Choroid plexus epithelial cell (primary cell): Measurements from ENCODE around the gene MMD.
A peak's percentile ranks its signal among the peaks of the same experiment; 100 is the strongest.
"Not testable (repeated sequence)": the region's sequence is repeated elsewhere in the genome, so short reads cannot be mapped to it uniquely, and the experiment has no call there.

ENCODE experiments used
- DNase-seq: peaks from one replicate; pipeline ENCODE4 v3.0.0-alpha.2; 2010; ENCODE audit warnings: low read depth
- H3K4me3 ChIP-seq: 2 replicates; pipeline ENCODE4 v1.5.1; 2011; ENCODE audit warnings: low read depth, mild to moderate bottlenecking, control low read depth, low read length, moderate library complexity
- TF ChIP-seq, protein P1 (sequence below): conservative IDR thresholded peaks from 2 replicates; pipeline ENCODE4 v1.5.1; 2011; ENCODE audit warnings: low read depth, mild to moderate bottlenecking, control low read depth, inconsistent platforms, low read length, moderate library complexity

Gene MMD

DNA sequence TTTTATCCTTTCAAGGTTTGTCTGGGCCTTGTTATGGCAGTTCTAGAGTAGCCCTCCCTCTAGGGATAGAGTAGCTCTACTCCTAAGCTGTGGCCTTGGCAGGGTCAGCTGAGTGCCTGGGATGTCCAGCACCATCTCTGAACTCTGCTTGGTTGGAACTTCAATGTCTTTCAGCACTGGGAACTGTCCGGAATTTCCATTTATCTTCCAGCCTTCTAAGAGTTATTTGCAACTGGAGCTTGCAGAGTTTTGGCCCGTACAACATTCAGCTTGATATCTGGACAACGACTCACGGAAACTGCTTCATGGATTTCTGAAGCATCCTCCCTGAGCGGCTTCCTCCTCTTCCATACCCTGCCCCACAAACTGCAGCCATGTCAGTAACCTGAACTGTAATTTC, 22.9 kb downstream of the MMD start:
- H3K4me3 ChIP-seq = no peak overlapping the region
- peak; percentile 23 for DNase-seq
- TF ChIP-seq, protein P1, sequence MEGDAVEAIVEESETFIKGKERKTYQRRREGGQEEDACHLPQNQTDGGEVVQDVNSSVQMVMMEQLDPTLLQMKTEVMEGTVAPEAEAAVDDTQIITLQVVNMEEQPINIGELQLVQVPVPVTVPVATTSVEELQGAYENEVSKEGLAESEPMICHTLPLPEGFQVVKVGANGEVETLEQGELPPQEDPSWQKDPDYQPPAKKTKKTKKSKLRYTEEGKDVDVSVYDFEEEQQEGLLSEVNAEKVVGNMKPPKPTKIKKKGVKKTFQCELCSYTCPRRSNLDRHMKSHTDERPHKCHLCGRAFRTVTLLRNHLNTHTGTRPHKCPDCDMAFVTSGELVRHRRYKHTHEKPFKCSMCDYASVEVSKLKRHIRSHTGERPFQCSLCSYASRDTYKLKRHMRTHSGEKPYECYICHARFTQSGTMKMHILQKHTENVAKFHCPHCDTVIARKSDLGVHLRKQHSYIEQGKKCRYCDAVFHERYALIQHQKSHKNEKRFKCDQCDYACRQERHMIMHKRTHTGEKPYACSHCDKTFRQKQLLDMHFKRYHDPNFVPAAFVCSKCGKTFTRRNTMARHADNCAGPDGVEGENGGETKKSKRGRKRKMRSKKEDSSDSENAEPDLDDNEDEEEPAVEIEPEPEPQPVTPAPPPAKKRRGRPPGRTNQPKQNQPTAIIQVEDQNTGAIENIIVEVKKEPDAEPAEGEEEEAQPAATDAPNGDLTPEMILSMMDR = no peak

DNA sequence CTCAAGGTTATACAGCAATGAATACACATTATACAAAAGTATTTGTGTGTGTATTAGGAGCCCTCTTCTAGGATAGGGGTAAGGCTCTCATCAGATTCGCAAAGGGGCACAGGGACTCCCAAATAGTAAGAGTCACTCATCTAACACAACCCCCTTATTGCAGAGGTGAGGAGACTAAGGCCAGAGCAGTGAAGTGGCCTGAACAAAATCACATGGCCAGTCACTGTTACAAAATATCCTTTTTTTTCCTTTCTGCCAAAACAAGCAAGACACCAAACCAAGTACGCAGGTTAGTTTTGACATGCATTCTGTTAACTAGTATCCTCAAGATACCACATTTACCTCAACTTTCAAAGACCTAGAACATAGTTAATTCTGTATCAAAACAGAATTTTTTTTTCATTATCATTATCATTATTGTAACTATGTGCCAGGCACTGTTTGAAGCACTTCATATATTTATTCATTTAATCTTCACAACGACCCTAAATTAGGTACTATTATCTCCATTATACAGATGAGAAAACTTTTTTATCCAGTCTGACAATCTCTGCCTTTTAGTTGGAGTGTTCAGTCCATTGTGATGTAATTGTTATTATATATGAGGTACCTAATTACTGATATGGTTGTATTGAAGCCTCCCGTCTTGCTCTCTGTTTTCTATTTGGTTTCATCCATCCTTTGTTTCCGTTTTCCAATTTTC, 25.7 kb downstream of the MMD start:
- no peak for DNase-seq
- H3K4me3 ChIP-seq = no peak overlapping the region
- TF ChIP-seq, protein P1 = no peak

DNA sequence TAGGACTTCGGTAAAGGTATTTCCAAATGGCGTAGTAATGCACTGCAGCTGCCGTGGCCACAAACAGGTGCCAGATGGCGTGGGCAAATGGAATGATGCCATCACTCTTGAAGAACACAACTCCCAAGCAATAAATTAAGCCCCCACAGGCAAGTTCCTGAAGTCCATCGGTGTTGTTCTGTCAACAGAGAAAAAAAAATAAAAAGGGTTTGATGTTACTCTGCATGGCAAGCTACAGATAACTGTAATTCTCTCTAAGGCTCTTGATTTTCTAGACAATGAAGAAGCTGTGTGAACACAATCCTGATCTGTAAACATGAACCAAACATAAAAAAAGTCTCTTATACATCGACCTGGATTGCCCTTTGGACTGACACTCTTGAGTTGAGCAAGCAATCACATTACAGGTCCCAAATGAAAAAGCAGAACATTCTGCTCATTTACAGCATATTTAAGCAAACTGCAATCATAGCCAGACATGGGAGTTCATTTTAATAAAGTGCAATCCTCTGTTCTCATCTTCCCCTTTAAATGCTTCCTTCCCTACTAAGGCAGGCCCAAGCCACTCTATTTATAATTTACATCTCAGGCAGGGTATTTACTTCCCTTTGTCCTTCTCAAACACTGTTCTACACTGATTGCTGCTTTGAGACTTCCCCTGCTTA, 27.1 kb downstream of the MMD start:
- H3K4me3 ChIP-seq = no peak overlapping the region
- DNase-seq = no peak
- TF ChIP-seq, protein P1 = no peak

DNA sequence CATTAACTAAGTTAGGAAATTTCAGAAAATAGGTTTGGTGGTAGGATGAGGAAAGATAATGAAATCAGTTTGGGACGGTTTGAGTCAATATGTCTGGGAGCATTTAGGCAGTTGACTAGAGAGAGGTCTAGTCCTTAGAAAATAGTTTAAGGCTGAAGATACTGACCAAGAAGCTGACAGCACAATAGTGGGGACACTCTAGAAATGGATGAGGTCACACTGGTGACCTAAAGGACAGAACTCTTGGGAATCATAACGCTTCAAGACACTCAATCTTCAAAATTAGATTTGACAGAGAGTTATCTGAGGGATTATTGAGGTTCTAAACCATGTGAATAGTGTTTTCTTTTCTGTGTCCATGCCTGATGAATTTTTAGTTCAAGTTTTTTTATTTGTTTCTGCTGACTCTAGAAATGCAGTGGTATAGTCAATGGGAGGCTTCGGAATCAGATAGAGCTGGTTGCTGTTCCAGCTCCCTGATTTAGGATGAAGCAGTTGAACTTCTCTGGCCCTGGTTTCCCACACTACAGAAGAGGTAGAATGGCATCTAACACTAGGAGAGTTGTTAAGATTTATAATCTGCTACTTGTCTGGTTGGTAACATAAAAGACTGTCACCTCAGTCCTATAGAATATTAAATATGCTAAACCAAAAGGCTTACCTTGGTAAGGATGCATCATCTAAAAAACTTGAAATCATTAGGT, 29.7 kb downstream of the MMD start:
- no peak overlapping the region for H3K4me3 ChIP-seq
- DNase-seq = no peak
- TF ChIP-seq, protein P1 = no peak

DNA sequence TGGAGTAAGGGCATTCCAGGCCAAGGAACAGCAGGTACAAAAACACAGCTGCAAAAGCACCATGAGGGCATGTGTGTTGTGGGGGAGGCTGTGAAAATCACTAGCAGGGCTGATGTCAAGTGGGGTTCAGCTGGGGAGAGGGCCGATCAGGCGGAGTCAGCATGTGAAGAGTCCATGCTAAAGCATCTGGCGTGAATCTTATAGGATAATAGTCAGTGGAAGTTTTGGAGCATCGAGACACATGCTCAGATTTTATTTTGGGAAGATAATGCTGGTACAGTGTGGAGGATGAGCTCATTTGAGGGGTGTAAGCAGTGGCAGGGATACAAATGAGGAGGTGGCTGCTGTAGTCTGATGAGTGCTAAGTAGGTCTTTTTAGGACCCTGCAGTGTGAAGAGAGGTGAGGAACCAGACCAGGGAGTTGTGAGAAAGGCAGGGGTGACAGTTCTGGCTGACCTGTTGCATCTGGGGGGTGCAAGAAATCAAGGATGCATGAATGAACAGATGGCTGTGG, 30.3 kb downstream of the MMD start:
- H3K4me3 ChIP-seq = no peak overlapping the region
- TF ChIP-seq, protein P1 = no peak

DNA sequence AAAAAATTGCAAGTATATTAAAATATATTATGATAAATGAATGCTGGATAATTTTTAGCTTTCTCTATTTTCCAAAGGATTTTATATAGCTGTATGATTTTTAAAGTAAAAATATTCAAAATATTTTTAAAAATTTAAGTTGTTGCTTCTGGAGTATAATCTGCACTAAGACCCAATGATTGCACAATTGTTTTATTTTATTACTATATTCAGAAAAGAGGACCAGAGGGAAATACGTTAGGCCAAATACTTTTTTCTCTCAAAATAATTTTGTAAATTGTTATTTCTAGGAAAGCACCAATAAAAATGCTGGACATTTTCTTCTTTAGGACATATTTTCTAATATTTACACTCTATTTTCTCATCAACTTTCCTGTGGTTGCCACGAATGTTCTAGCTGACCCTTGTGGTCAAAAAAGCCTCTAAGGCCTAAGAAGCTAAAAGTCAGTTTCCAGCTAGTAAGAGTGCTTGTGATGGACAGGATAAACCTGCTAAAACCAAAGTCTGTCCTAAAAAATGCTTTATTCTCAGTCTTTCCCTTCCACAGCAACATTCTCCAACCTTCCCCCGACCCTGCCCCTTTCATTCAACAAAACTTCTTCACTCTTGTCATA, 31.2 kb downstream of the MMD start:
- TF ChIP-seq, protein P1 = no peak
- H3K4me3 ChIP-seq = no peak overlapping the region
- DNase-seq = peak; percentile 66

More for the DNA sequence above, 30.3 kb downstream of the MMD start:
- DNase-seq = no peak

DNA sequence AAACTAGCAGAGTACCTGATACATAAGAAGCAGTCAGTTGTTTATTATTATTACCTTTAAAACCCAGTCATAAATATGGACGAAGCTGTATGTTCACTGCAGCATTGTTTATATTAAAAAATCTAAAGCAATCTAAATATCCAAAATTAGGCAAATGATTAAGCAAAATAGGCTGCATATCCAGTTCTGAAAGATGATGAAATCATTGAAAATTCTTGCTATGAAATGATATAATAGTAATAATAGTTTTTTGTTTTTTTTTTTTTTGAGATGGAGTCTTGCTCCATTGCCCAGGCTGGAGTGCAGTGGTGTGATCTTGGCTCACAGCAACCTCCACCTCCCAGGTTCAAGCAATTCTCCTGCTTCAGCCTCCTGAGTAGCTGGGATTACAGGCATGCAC, 31.9 kb downstream of the MMD start:
- not testable (repeated sequence) for H3K4me3 ChIP-seq, DNase-seq
